ENCODE measurements around the gene WNT4. TPM values are rescaled to one million over a fixed set of nuclear protein-coding genes. Genes with fewer than 3 reads are reported as not detected.

The WNT4 gene
- total RNA-seq, 1 experiment from 2014 or later, result 0.70 TPM

GRCh38 chr1:22182715-22183114 is 39.8 kb upstream of the WNT4 start (continued):
- TF ChIP-seq STAT6 (CRISPR knock-in tag; conservative IDR thresholded peaks at IDR 0.05; ENCODE audit: low read depth), result no peak
- no peak for TF ChIP-seq FOXP1 (CRISPR knock-in tag; IDR thresholded peaks at IDR 0.05; ENCODE audit: borderline replicate concordance)
- no peak for TF ChIP-seq USF2 (CRISPR knock-in tag; IDR thresholded peaks at IDR 0.05)
- no peak for TF ChIP-seq SMAD4 (CRISPR knock-in tag; IDR thresholded peaks at IDR 0.05)
- TF ChIP-seq, protein P1, sequence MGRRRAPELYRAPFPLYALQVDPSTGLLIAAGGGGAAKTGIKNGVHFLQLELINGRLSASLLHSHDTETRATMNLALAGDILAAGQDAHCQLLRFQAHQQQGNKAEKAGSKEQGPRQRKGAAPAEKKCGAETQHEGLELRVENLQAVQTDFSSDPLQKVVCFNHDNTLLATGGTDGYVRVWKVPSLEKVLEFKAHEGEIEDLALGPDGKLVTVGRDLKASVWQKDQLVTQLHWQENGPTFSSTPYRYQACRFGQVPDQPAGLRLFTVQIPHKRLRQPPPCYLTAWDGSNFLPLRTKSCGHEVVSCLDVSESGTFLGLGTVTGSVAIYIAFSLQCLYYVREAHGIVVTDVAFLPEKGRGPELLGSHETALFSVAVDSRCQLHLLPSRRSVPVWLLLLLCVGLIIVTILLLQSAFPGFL (CRISPR knock-in tag; IDR thresholded peaks at IDR 0.05; ENCODE audit: borderline replicate concordance), result no peak

- peaks cover 5% of the 10 kb centered on the region; the same call in 1 of the 2 replicates for H3K9me3 Mint-ChIP-seq
- DNase-seq (ENCODE audit: low spot score), result no peak
- ATAC-seq, result no peak
- no peaks in the 10 kb centered on the region for H3K4me1 Mint-ChIP-seq
- no peak overlapping the region for H3K4me3 Mint-ChIP-seq
- CTCF ChIA-PET, result interaction anchor here (0.6 kb wide), 1 partner anchor 177 kb away, joined by 3 read pairs; no protein-coding TSS in a partner anchor
- H3K27ac Mint-ChIP-seq, result no peak overlapping the region
- H3K27me3 Mint-ChIP-seq (ENCODE audit: low read depth), result no peaks in the 10 kb centered on the region; the same call in 1 of the 2 replicates
- TF ChIP-seq GTF2I (CRISPR knock-in tag; conservative IDR thresholded peaks at IDR 0.05), result 0 out of 2 replicates have a peak, but pooled peaks have one; percentile 15
- TF ChIP-seq, protein P2, sequence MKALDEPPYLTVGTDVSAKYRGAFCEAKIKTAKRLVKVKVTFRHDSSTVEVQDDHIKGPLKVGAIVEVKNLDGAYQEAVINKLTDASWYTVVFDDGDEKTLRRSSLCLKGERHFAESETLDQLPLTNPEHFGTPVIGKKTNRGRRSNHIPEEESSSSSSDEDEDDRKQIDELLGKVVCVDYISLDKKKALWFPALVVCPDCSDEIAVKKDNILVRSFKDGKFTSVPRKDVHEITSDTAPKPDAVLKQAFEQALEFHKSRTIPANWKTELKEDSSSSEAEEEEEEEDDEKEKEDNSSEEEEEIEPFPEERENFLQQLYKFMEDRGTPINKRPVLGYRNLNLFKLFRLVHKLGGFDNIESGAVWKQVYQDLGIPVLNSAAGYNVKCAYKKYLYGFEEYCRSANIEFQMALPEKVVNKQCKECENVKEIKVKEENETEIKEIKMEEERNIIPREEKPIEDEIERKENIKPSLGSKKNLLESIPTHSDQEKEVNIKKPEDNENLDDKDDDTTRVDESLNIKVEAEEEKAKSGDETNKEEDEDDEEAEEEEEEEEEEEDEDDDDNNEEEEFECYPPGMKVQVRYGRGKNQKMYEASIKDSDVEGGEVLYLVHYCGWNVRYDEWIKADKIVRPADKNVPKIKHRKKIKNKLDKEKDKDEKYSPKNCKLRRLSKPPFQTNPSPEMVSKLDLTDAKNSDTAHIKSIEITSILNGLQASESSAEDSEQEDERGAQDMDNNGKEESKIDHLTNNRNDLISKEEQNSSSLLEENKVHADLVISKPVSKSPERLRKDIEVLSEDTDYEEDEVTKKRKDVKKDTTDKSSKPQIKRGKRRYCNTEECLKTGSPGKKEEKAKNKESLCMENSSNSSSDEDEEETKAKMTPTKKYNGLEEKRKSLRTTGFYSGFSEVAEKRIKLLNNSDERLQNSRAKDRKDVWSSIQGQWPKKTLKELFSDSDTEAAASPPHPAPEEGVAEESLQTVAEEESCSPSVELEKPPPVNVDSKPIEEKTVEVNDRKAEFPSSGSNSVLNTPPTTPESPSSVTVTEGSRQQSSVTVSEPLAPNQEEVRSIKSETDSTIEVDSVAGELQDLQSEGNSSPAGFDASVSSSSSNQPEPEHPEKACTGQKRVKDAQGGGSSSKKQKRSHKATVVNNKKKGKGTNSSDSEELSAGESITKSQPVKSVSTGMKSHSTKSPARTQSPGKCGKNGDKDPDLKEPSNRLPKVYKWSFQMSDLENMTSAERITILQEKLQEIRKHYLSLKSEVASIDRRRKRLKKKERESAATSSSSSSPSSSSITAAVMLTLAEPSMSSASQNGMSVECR (CRISPR knock-in tag; IDR thresholded peaks at IDR 0.05; ENCODE audit: borderline replicate concordance), result no peak
- no peaks in the 10 kb centered on the region for H3K36me3 Mint-ChIP-seq
- POLR2A ChIA-PET, result no interaction called here
Measured at GRCh38 chr1:22179197-22179803, 36.4 kb upstream of the WNT4 start.

DNA sequence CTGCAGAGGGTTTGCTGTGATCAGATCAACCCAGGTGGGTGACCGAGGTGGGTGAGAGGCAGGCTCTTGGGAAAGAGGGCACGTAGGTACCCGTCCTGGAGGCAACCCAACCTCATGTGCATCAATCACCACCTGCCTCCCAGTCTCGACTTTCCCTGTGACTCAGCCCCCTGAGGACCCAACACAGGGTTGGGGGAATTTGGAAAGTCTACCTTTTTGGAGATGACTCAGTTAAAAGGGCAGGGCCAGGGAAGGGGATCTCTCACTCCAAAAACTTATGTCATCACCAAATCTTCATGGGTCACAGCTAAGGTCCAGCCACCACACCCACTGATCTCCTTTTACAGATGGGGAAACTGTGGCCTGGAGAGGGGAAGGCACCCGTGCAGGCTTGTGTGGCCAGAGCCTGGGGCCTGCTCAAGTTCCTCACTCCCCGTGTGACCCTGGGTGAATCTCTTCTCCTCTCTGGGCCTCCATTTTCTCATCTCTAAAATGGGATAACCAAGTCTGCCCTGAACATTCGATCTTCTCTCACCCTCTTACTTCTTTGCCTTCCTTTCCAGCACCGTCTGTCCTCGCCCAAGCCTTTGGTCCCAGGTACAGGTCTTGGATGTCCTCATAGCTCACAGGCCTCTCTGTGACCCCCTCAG is 34.6 kb upstream of the WNT4 start:
- Mint-ChIP-seq H3K36me3 (no peaks in the 10 kb centered on the region), H3K9me3 (peaks cover 8% of the 10 kb centered on the region; the same call in 1 of the 2 replicates), H3K27ac (no peak overlapping the region), H3K4me3 (no peak overlapping the region), H3K4me1 (no peaks in the 10 kb centered on the region), H3K27me3 (ENCODE audit: low read depth) (no peaks in the 10 kb centered on the region; the same call in 1 of the 2 replicates)
- ChIA-PET POLR2A (no interaction called here), CTCF (no interaction called here)
- TF ChIP-seq, protein P3, sequence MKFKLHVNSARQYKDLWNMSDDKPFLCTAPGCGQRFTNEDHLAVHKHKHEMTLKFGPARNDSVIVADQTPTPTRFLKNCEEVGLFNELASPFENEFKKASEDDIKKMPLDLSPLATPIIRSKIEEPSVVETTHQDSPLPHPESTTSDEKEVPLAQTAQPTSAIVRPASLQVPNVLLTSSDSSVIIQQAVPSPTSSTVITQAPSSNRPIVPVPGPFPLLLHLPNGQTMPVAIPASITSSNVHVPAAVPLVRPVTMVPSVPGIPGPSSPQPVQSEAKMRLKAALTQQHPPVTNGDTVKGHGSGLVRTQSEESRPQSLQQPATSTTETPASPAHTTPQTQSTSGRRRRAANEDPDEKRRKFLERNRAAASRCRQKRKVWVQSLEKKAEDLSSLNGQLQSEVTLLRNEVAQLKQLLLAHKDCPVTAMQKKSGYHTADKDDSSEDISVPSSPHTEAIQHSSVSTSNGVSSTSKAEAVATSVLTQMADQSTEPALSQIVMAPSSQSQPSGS (CRISPR knock-in tag; IDR thresholded peaks at IDR 0.05; ENCODE audit: borderline replicate concordance, low read depth), result no peak
- TF ChIP-seq, protein P2 (CRISPR knock-in tag; IDR thresholded peaks at IDR 0.05; ENCODE audit: borderline replicate concordance), result no peak
- TF ChIP-seq, protein P1 (CRISPR knock-in tag; IDR thresholded peaks at IDR 0.05; ENCODE audit: borderline replicate concordance), result no peak
- no peak for TF ChIP-seq MXD4 (CRISPR knock-in tag; IDR thresholded peaks at IDR 0.05; ENCODE audit: borderline replicate concordance)
- DNase-seq (ENCODE audit: low spot score), result no peak
- no peak for ATAC-seq

Measured in WTC11 (cell line).